GM04503 (cell line): ENCODE data around the gene NEURL4.

ENCODE experiments used
- DNase-seq: peaks from one replicate; pipeline ENCODE4 v3.0.0-alpha.2; 2012; ENCODE audit warnings: low read depth

Gene NEURL4

GRCh38 chr17:7323731-7324437, 5.3 kb downstream of the NEURL4 start:
- DNase-seq = no peak

- no peak for DNase-seq
Measured at GRCh38 chr17:7322520-7323194, 6.5 kb downstream of the NEURL4 start.

- no peak for DNase-seq
Measured at GRCh38 chr17:7321466-7321865, 7.7 kb downstream of the NEURL4 start.

GRCh38 chr17:7318121-7318860, 10.8 kb downstream of the NEURL4 start:
- no peak for DNase-seq

GRCh38 chr17:7317161-7317803, 11.9 kb downstream of the NEURL4 start:
- DNase-seq = no peak

GRCh38 chr17:7315570-7316235, 13.4 kb downstream of the NEURL4 start:
- no peak for DNase-seq

GRCh38 chr17:7314719-7315569, 14.2 kb downstream of the NEURL4 start, which contains the start of gene GPS2:
TSS of gene GPS2 (minus strand) at chr17:7315360. CDS start at chr17:7315052, 308 bp downstream.
- no peak for DNase-seq

- DNase-seq = no peak
Measured at GRCh38 chr17:7313890-7314718, 15.0 kb downstream of the NEURL4 start.

GRCh38 chr17:7313088-7313889, 15.8 kb downstream of the NEURL4 start:
- DNase-seq = no peak

GRCh38 chr17:7312432-7313087, 16.6 kb downstream of the NEURL4 start:
- DNase-seq = no peak

GRCh38 chr17:7311110-7311705, 17.9 kb downstream of the NEURL4 start:
- DNase-seq = no peak

- no peak for DNase-seq
Measured at GRCh38 chr17:7309628-7310027, 19.5 kb downstream of the NEURL4 start.

GRCh38 chr17:7308625-7309433, 20.3 kb downstream of the NEURL4 start:
- DNase-seq = peak; percentile 50

GRCh38 chr17:7307686-7308624, 21.2 kb downstream of the NEURL4 start:
- no peak for DNase-seq

GRCh38 chr17:7306911-7307685, 22.0 kb downstream of the NEURL4 start, which contains the start of gene EIF5A:
TSS of gene EIF5A (plus strand) at chr17:7307628. CDS start at chr17:7309636, 2,008 bp downstream.
- peak; percentile 99 for DNase-seq
